Measurements from ENCODE around the gene TRIM14.

TRIM14 gene

GRCh38 chr9:98135938-98136337 is 16.9 kb upstream of the TRIM14 start:
- no peak overlapping the region for H3K27ac ChIP-seq (ENCODE audit: low read depth, low read length)
- no peak overlapping the region for H3K56ac ChIP-seq (ENCODE audit: low read length)
- H2BK120ac ChIP-seq (ENCODE audit: low read depth, low read length): no peak overlapping the region
- no peak overlapping the region for H3K18ac ChIP-seq (ENCODE audit: low read length)
- peaks cover 12% of the 10 kb centered on the region for H3K36me3 ChIP-seq (ENCODE audit: control insufficient read depth, insufficient read depth, low read length)
- no peak overlapping the region for H3K4ac ChIP-seq (ENCODE audit: low read depth, low read length)
- no peak overlapping the region for H4K5ac ChIP-seq (ENCODE audit: low read length)
- no peaks in the 10 kb centered on the region for H3K79me1 ChIP-seq (ENCODE audit: low read length)
- H3K4me2 ChIP-seq (ENCODE audit: low read length): no peak overlapping the region
- H3K9ac ChIP-seq (ENCODE audit: low read length): no peak overlapping the region
- no peak overlapping the region for H3K4me3 ChIP-seq (ENCODE audit: low read length)
- no CpG with 5 or more reads among the region's 7 CpGs for WGBS (ENCODE audit: extremely low coverage, insufficient coverage, low lambda C conversion rate)
- no peaks in the 10 kb centered on the region for H3K79me2 ChIP-seq (ENCODE audit: control insufficient read depth, insufficient read depth, low read length)
- no peak overlapping the region for H2BK15ac ChIP-seq (replicated peaks; ENCODE audit: low read depth)
- no peak overlapping the region for H4K8ac ChIP-seq (ENCODE audit: low read depth, low read length)
- no peaks in the 10 kb centered on the region for H3K27me3 ChIP-seq (ENCODE audit: insufficient read depth, low read length, poor library complexity)
- H2AK5ac ChIP-seq (ENCODE audit: low read length): no peak overlapping the region
- H3K23ac ChIP-seq (ENCODE audit: low read length): no peak overlapping the region
- no peak overlapping the region for H2BK5ac ChIP-seq (ENCODE audit: low read length)
- DNase-seq: no peak
- H3K4me1 ChIP-seq (ENCODE audit: control insufficient read depth, low read depth, low read length): no peaks in the 10 kb centered on the region

- no peak overlapping the region for H2BK5ac ChIP-seq (ENCODE audit: low read length)
- no peak for DNase-seq
- WGBS (ENCODE audit: extremely low coverage, insufficient coverage, low lambda C conversion rate): no CpG with 5 or more reads among the region's 4 CpGs
Measured at GRCh38 chr9:98135558-98135934, 16.5 kb upstream of the TRIM14 start.

GRCh38 chr9:98134702-98135557 is 15.9 kb upstream of the TRIM14 start:
- Histone ChIP-seq H3K27ac (ENCODE audit: low read depth, low read length) (no peak overlapping the region), H3K79me1 (ENCODE audit: low read length) (no peaks in the 10 kb centered on the region), H3K9ac (ENCODE audit: low read length) (no peak overlapping the region), H3K18ac (ENCODE audit: low read length) (no peak overlapping the region), H3K36me3 (ENCODE audit: control insufficient read depth, insufficient read depth, low read length) (peaks cover 12% of the 10 kb centered on the region), H3K4me1 (ENCODE audit: control insufficient read depth, low read depth, low read length) (no peaks in the 10 kb centered on the region), H4K8ac (ENCODE audit: low read depth, low read length) (no peak overlapping the region), H2BK120ac (ENCODE audit: low read depth, low read length) (no peak overlapping the region), H3K4ac (ENCODE audit: low read depth, low read length) (no peak overlapping the region), H2BK5ac (ENCODE audit: low read length) (no peak overlapping the region), H2BK15ac (replicated peaks; ENCODE audit: low read depth) (no peak overlapping the region), H3K27me3 (ENCODE audit: insufficient read depth, low read length, poor library complexity) (no peaks in the 10 kb centered on the region), H3K4me2 (ENCODE audit: low read length) (no peak overlapping the region), H3K23ac (ENCODE audit: low read length) (no peak overlapping the region), H4K5ac (ENCODE audit: low read length) (no peak overlapping the region), H3K79me2 (ENCODE audit: control insufficient read depth, insufficient read depth, low read length) (no peaks in the 10 kb centered on the region), H3K56ac (ENCODE audit: low read length) (no peak overlapping the region), H3K4me3 (ENCODE audit: low read length) (no peak overlapping the region), H2AK5ac (ENCODE audit: low read length) (no peak overlapping the region)
- no peak for DNase-seq
- WGBS (ENCODE audit: extremely low coverage, insufficient coverage, low lambda C conversion rate): no CpG with 5 or more reads among the region's 12 CpGs

More at GRCh38 chr9:98135558-98135934, 16.5 kb upstream of the TRIM14 start:
- no peaks in the 10 kb centered on the region for H3K79me2 ChIP-seq (ENCODE audit: control insufficient read depth, insufficient read depth, low read length)
- H3K4me1 ChIP-seq (ENCODE audit: control insufficient read depth, low read depth, low read length): no peaks in the 10 kb centered on the region
- H3K23ac ChIP-seq (ENCODE audit: low read length): no peak overlapping the region
- no peaks in the 10 kb centered on the region for H3K27me3 ChIP-seq (ENCODE audit: insufficient read depth, low read length, poor library complexity)
- H3K27ac ChIP-seq (ENCODE audit: low read depth, low read length): no peak overlapping the region
- peaks cover 12% of the 10 kb centered on the region for H3K36me3 ChIP-seq (ENCODE audit: control insufficient read depth, insufficient read depth, low read length)
- no peak overlapping the region for H4K5ac ChIP-seq (ENCODE audit: low read length)
- H3K4ac ChIP-seq (ENCODE audit: low read depth, low read length): no peak overlapping the region
- H4K8ac ChIP-seq (ENCODE audit: low read depth, low read length): no peak overlapping the region
- no peak overlapping the region for H3K18ac ChIP-seq (ENCODE audit: low read length)
- no peak overlapping the region for H2AK5ac ChIP-seq (ENCODE audit: low read length)
- no peaks in the 10 kb centered on the region for H3K79me1 ChIP-seq (ENCODE audit: low read length)
- no peak overlapping the region for H3K9ac ChIP-seq (ENCODE audit: low read length)
- H3K4me2 ChIP-seq (ENCODE audit: low read length): no peak overlapping the region
- H3K4me3 ChIP-seq (ENCODE audit: low read length): no peak overlapping the region
- no peak overlapping the region for H3K56ac ChIP-seq (ENCODE audit: low read length)
- H2BK15ac ChIP-seq (replicated peaks; ENCODE audit: low read depth): no peak overlapping the region
- H2BK120ac ChIP-seq (ENCODE audit: low read depth, low read length): no peak overlapping the region

- Histone ChIP-seq H2AK5ac (ENCODE audit: low read length) (no peak overlapping the region), H3K4me3 (ENCODE audit: low read length) (no peak overlapping the region), H4K5ac (ENCODE audit: low read length) (no peak overlapping the region), H3K79me1 (ENCODE audit: low read length) (no peaks in the 10 kb centered on the region), H2BK120ac (ENCODE audit: low read depth, low read length) (no peak overlapping the region), H3K4ac (ENCODE audit: low read depth, low read length) (no peak overlapping the region), H4K8ac (ENCODE audit: low read depth, low read length) (no peak overlapping the region), H2BK5ac (ENCODE audit: low read length) (no peak overlapping the region), H3K9ac (ENCODE audit: low read length) (no peak overlapping the region), H3K18ac (ENCODE audit: low read length) (no peak overlapping the region), H3K4me2 (ENCODE audit: low read length) (no peak overlapping the region), H3K4me1 (ENCODE audit: control insufficient read depth, low read depth, low read length) (no peaks in the 10 kb centered on the region), H3K79me2 (ENCODE audit: control insufficient read depth, insufficient read depth, low read length) (no peaks in the 10 kb centered on the region), H2BK15ac (replicated peaks; ENCODE audit: low read depth) (no peak overlapping the region), H3K56ac (ENCODE audit: low read length) (no peak overlapping the region), H3K27me3 (ENCODE audit: insufficient read depth, low read length, poor library complexity) (no peaks in the 10 kb centered on the region), H3K36me3 (ENCODE audit: control insufficient read depth, insufficient read depth, low read length) (peaks cover 17% of the 10 kb centered on the region), H3K23ac (ENCODE audit: low read length) (no peak overlapping the region), H3K27ac (ENCODE audit: low read depth, low read length) (no peak overlapping the region)
- no CpG with 5 or more reads among the region's 14 CpGs for WGBS (ENCODE audit: extremely low coverage, insufficient coverage, low lambda C conversion rate)
- no peak for DNase-seq
Measured at GRCh38 chr9:98132806-98133631, 14.0 kb upstream of the TRIM14 start.

GRCh38 chr9:98132158-98132557 is 13.1 kb upstream of the TRIM14 start:
- no peak overlapping the region for H3K27ac ChIP-seq (ENCODE audit: low read depth, low read length)
- no peak overlapping the region for H3K4ac ChIP-seq (ENCODE audit: low read depth, low read length)
- H2BK5ac ChIP-seq (ENCODE audit: low read length): no peak overlapping the region
- H3K79me1 ChIP-seq (ENCODE audit: low read length): no peaks in the 10 kb centered on the region
- H3K4me1 ChIP-seq (ENCODE audit: control insufficient read depth, low read depth, low read length): no peaks in the 10 kb centered on the region
- no CpG with 5 or more reads among the region's 9 CpGs for WGBS (ENCODE audit: extremely low coverage, insufficient coverage, low lambda C conversion rate)
- no peaks in the 10 kb centered on the region for H3K79me2 ChIP-seq (ENCODE audit: control insufficient read depth, insufficient read depth, low read length)
- peaks cover 15% of the 10 kb centered on the region for H3K36me3 ChIP-seq (ENCODE audit: control insufficient read depth, insufficient read depth, low read length)
- H3K4me3 ChIP-seq (ENCODE audit: low read length): no peak overlapping the region
- no peak overlapping the region for H4K8ac ChIP-seq (ENCODE audit: low read depth, low read length)
- H3K9ac ChIP-seq (ENCODE audit: low read length): no peak overlapping the region
- H4K5ac ChIP-seq (ENCODE audit: low read length): no peak overlapping the region
- H2BK15ac ChIP-seq (replicated peaks; ENCODE audit: low read depth): no peak overlapping the region
- no peak overlapping the region for H3K56ac ChIP-seq (ENCODE audit: low read length)
- no peaks in the 10 kb centered on the region for H3K27me3 ChIP-seq (ENCODE audit: insufficient read depth, low read length, poor library complexity)
- H3K18ac ChIP-seq (ENCODE audit: low read length): no peak overlapping the region
- H3K4me2 ChIP-seq (ENCODE audit: low read length): no peak overlapping the region
- no peak overlapping the region for H2AK5ac ChIP-seq (ENCODE audit: low read length)
- no peak for DNase-seq
- no peak overlapping the region for H2BK120ac ChIP-seq (ENCODE audit: low read depth, low read length)
- no peak overlapping the region for H3K23ac ChIP-seq (ENCODE audit: low read length)

All from mesendoderm (in vitro differentiated cells).